Activated CD4-positive, alpha-beta T cell treated with anti-CD3 and anti-CD28 coated beads for 1 hour (primary cell): Measurements from ENCODE around the gene GSTCD.
"Not testable (repeated sequence)": the region's sequence is repeated elsewhere in the genome, so short reads cannot be mapped to it uniquely, and the experiment has no call there.

ENCODE experiments used
- DNase-seq: peaks from one replicate; pipeline ENCODE4 v3.0.0-alpha.2; 2020

Gene GSTCD, protein sequence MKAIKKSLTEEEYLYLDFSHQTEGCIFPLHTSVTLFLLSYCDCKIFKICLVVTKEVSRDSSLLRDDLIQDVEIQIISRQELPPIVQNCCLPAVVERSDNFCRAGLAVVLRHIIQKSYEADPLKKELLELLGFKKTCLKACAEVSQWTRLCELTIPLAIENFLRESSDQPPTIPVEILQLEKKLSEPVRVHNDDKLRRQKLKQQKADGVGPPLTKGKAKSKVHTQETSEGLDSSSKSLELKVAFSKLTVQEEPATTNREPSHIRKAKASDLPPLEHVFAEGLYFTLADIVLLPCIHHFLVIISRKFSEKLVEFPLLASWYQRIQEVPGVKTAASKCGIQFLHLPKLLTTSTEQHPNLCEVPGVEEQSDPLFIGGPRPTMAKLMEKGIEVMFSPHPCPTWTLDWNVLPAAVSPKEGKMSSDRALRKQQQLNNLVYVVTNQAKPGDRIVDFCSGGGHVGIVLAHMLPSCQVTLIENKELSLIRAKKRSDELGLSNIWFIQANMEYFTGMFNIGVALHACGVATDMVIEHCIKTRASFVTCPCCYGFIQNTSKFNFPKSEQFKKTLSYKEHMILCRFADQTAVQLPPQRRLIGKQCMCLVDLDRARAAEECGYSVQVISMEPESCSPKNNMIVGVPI

DNA sequence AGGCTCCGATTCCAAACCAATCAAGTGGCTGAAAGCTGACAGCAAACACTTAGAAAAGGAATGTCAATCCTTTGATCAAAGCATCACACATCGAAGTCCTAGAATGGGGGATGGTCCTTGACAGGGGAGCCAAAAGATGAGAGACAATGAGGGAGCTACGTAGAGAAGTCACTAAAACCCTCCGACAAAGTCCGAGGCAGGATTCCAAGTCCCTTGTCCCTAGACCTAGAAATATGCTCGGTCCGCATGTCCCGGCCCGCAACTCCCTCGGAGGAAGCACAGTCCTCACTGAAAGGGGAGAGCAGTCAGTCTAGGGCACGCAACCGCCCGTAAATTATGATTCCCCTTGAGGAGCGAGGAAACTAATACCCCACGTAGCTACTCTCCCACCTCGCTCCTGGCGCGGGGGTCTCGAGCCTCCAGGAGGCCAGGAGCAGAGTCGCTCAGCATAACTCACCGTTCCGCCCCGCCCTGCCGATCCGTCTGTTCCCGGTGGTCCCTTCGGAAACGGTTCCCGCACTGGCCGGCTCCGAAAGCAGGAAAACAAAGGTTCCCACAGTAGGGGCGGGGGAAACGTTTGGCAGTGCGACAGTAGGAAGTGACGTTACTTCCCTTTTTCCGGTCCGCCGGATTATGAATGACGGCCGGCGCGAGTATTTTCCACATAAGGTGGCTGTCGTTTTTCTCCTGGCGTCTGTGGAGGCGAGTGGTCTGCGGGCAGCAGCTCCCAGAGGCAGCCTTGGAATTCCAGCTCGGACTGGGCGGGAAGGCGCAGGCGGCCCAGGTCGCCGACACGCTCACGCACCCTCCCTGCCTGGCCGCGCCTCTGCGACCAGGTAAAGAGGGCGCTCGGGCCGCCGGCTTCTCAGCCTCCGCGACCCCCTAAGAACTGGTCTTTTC is at the start of gene GSTCD, which contains the start of gene INTS12:
GSTCD (plus strand) TSS at position 604 of the 900 bp plus-strand sequence. CDS start 8,830 bp downstream, outside the sequence.
INTS12 (minus strand) TSS at position 509 of the 900 bp plus-strand sequence. CDS start 8,684 bp downstream, outside the sequence.
- DNase-seq: peak; percentile 79

DNA sequence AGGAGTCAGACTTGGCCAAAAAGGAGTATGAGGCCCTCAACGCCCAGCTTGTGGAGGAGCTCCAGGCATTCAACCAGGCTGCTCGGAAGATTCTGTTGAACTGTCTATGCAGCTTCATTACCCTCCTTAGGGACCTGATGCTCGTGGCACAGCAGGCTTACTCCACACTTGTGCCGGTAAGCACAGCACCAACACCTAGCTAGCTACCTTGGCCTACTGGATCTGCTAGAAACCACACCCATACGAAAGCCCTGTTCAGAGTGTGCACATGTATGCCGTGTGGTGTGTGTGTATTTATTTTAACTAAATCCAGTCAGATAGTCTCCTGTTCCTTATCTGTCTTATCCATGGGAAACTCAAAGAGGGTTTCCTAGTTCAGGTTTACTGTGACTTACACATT is 49.4 kb upstream of the GSTCD start:
- no peak for DNase-seq

DNA sequence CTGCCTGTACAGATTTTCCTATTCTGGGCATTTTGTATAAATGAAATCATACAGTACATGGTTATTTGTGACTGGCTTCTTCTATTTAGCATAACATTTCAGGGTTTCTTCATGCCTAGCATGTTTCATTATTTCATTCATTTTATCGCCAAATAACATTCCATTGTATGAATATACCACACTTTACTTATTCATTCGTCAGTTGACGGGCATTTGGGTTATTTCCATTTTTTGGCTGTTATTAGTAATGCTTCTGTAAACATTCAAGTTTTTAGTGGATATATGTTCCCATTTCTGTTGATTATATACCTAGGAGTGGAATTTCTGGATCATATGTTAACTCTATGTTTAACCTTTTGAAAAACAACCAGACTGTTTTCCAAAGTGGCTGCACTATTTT is 47.6 kb upstream of the GSTCD start:
- DNase-seq: no peak

DNA sequence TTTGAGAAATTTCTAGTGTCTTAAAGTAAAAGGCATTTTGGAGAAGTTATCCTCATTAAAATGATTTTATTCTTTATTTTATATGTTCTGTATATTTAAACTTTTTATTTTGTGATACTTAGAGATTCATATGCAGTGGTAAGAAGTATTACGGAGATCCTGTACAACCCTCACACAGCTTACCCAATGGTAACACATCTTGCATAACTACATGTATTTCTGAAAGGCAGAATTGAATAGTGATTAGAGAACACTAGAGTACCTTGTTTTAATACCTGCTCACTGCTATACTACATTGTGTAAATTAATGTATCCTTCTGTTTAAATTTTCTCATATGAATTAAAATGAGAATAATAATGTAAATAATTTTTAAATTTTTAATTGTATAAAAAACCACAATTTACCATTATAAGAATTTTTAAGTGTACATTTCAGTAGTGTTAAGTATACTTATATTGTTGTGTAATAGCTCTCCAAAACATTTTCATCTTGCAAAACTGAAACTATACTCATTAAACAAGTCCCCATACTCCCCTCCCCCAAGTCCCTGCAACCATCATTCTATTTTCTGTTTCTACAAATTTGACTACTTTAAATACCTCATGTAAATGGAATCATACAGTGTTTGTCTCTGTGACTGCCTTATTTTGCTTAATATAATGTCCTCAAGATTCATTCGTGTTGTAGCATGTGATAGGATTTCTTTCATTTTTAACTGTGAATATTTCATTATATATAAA is 45.5 kb upstream of the GSTCD start:
- no peak for DNase-seq

DNA sequence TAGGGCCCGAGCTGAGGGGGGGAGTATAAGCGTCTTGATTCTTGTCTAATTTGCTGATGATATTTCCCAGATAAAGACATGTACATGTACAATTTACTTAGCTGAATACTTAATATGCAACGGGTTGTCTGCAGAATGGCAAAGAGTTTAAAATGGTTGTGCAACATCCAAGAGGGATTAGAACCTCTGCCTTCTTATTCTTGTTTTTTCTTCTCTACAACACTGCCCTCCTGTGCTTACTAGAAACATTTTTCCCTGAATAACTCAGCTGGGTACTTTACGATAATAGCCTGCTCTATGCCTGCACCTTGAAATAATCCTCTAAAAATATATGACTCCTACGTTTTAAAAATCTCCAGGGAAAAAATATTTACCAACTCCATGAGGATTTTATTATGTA is 41.9 kb upstream of the GSTCD start:
- DNase-seq: no peak

DNA sequence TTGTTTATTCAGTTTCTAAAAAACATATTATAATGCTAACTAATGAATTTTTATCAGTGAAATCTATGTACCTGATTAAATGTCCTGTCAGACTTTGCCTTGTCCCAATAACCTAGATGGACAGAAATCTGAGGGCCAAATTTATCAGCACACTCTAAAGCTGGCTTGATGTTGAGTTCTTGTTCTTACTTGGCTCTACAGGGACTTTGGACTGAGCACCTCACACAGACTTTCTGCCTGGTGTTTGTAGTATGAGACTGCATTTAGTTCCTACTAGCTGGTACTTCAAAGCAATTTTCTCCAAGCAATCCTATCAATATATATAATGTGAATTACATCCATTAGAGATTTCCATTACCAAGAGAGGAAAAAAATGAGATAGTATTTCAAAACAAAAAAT is 37.9 kb upstream of the GSTCD start:
- no peak for DNase-seq

DNA sequence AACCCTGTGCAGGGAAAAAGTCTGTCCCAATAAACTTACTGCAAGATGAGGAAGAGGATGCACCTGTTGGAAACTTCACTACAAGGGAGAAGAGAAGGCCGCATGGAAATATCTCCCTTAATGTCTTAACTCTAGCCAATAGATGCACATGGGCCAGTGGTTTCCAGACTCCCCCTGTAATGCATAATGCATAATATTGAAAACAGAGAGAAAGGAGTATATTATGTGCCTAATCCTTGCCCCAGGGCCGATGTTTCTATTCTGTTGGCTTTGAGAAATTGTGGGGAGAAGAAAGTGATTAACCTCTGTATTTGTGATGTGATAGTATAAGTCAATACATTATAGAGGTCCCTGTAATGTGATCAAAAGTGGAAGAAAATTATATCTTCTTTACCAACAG is 37.3 kb upstream of the GSTCD start:
- DNase-seq: no peak

DNA sequence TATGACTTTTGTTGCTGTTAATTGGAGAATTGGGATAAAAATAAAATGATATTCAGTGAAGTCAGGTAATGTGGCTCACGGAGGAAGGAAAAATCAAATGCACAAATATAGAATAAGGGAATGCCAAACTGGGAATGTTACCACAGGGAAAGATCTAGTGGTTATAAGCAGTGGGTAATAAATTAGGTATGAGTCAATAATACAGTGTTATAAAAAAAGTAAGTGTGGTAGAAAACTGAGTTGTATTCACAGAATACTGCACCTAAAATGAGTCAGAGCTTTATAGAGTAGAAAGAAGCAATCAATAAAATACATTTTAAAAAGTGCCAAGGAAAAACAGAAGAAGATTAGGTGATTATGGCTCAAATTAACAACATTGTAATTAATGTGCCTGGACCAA is 34.6 kb upstream of the GSTCD start:
- DNase-seq: no peak

DNA sequence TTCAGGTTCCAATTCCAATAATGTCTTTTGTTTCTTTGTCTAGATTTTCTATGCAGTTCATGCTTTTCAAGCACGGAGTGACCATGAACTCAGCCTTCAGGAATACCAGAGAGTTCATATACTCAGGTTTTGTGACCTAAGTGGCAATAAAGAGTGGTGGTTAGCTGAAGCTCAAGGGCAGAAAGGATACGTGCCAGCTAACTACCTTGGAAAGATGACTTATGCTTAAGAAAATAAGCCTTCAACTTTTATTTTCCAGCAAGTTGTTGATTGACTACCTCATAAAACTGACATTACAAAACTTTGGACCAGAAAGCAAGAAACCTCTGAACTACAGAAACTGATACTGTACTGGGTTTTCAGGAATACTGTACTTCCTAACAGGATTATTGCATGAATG is 30.9 kb upstream of the GSTCD start:
- no peak for DNase-seq

DNA sequence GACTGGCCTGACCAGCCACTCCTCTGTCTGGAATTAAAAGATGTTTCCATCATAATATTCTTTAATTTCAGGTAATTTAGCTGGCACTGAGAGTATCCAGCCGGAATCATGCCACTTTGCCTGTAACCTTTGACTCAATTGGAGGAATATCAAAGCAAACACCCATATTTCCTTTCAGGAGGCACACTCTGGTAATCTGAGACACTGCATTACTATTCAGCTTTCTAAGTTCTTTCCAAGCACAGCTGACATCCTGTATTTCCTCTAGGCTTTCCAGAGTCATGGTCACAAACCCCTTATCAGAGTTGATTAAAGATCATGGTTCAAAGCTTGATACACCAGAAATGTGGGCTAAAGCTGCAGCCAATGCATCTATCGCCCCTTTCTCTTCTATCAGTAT is 29.4 kb upstream of the GSTCD start:
- DNase-seq: no peak

DNA sequence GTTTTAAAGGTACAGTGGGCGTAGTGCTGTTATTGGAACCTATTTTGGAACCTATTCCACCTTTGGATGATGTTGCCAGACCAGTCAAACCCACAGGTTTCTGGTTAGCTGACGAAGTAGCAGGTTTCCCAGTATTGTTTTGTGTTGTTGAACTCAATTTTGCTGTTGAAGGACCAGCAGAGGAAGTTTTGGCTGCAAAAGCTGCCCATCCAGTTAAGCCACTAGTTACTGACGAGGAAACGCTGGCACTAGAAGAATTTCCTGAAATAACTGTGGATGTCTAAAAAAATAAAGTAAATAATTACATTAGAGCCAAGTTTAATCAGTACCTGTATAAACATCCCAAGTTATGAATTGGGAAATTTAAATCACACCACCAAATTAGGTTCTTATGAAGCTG is 25.5 kb upstream of the GSTCD start:
- DNase-seq: no peak

DNA sequence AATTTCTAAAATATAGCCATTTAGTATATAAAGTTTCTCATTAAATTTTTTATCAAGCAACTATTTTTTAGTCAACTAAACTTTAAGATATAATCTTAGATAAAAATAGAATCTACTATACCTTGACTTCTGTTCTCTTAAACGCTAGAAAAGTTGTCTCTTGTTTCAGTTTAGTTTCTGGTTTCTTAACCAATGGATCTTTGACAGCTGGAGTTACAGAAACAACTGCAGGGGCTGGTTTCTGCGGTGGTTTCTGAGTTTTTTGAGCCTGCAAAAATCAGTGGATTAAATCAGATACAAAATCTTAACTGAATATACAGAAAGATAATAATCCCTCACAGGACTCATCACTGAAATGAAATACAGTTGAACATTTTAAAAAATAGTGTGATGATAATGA is 22.0 kb upstream of the GSTCD start:
- DNase-seq: no peak

DNA sequence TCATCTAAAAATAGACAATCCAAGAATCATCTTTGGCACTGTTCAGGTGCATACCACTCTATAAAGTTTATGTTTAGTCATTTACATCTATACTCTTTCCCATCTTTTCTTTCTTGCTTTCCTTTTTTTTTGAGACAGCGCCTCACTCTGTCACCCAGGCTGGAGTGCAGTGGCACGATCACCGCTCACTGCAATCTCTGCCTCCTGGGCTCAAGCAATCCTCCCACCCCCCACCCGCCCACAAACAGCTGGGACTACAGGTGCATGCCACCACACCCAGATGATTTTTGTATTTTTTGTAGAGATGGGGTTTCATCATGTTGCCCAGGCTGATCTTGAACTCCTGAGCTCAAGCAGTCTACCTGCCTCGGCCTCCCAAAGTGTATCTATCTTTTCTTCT is 13.8 kb upstream of the GSTCD start:
- DNase-seq: not testable (repeated sequence)

DNA sequence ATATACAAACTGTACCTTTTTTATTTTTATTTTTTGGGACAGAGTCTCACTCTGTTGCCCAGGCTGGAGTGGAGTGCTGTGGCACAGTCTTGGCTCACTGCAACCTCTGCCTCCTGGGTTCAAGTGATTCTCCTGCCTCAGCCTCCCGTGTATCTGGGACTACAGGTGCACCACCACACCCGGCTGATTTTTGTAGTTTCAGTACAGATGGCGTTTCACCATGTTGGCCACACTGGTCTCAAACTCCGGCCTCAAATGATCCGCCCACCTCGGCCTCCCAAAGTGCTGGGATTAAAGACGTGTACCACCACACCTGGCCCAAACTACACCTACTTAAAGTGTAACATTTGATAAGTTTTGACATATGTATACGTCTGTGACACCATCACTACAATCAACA is 12.8 kb upstream of the GSTCD start:
- not testable (repeated sequence) for DNase-seq

DNA sequence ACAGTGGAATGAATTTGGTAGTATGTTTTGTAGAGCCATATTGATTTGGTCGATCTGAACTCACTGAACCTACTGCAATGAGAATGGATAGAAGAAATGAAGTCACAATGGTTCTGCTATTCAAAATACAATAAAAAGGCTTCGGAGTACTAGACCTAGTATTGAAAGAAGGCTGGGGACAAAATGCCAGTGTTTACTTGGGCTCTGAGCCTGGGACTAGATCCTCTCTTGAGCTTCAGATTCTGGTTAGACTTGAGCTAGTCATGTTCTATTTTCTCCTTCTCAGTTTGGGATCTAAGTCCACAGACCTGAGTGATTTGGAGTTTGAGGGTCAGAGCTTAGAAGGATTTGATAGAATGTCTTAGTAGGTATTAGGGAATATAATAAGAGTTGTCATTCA is 10.0 kb upstream of the GSTCD start:
- no peak for DNase-seq

DNA sequence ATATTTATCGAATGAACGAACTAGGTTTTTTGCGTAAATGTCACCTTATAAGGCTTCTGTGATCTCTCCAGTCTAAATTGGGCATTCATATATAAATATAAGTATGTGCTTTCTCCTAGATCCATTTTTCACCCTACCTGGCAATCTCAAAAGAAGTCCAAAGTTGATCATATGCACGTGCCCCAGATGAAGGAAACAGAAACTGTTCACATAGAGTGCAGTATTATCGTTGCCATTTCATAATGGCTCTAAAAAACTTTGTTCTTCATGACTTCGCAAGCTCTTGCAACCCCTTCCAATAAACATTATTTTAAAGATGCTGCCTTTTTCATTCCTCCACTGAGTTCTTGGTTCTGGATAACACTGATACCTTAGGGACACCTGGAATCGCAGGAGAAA is 803 bp upstream of the GSTCD start:
- no peak for DNase-seq

DNA sequence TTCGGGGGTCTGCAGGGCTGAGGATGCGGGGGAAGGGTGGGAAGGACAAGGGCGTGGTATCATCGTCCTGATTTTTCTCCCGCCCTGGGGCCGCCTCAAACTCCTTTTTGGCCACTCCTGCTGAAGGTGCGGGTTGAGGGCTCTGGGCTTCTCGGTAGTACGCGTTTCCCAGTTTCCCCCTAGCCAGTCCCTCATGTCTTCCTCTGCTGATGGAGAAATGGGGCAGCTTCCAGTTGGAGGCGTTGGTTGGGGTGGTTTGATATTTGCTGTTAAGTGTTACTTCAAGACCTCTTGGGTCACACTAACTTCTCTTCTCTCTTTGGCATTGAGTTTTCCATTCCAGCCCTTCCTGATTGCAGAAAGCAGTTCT is 482 bp downstream of the GSTCD start:
- no peak for DNase-seq

DNA sequence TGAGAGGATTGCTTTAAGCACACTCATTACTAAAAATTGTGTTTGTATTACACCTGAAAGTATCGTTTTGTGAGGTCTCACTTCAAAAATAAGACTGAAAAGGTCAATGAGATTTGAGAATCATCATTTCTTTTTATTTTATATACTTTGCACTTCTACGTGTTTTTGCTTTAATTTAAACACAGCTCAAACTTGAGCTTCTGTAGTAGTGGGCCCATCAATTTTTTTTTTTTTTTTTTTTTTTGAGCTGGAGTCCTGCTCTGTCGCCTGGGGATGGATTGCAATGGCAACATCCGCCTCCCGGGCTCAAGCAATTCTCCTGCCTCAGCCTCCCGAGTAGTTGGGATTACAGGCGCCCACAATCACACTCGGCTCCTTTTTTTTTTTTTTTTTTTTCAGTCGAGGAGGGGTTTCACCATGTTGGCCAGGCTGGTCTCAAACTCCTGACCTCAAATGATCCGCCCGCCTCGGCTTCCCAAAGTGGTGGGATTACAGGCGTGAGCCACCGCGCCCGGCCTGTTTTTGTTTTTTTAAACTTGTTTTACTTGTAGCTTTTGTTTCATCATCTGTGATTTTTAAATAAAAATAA is 1.5 kb downstream of the GSTCD start:
- DNase-seq: no peak

DNA sequence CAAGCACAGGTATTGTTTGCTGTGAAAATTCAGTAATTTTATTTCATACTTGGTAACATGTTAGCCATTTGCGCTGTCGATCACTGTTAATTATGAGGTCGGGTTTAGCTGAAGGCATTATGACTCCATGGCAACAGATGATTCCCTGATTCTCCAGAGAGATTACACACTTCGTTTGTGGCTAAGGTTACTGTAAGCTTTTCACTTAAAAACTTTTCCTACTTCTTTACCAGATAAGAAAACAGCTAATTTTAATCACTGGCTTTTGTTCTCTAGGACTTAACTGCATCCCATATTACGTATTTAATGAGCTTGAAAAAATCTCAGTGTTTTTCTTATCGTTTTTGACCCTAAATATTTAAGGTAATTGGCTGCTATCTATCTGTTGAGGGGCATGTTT is 2.1 kb downstream of the GSTCD start:
- no peak for DNase-seq

DNA sequence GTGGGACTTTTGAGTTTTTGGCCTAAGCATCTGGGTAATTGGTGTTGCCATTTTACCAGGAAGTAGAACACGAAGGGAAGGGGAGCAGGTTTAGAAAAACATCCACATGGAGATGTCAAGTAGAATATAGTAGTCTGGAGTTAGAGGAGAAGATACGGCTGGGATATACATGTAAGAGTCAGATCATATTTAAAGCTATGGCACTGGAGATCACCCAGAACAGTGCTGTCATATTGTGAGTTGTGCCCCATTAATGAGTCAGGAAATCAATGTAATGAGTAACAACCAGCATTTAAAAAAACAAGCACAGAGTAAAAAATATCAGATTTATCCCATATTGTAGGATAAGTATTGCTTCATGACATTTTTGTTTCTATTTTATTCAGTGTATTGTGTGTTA is 4.2 kb downstream of the GSTCD start:
- no peak for DNase-seq

DNA sequence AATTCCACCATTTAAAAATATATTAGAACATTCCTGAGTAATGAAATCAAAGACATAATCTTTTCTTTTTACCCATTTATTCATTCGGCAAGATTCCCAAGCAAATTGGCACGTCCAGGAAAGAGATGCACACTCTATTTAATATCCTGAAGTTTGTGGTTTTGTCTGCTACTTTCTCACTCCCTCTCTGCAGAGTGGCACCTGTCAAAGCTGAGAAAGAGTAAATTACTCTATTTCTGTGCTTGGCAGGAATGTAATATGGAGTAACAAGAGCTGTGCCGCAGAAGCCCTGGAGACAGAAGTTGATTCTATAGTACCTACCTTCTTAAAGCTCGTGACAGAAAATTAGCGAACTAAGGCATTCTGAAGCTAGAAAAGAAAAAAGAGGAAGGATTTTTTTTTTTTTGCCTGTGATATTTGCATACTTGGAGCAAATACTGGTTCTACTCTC is 5.5 kb downstream of the GSTCD start:
- DNase-seq: no peak

DNA sequence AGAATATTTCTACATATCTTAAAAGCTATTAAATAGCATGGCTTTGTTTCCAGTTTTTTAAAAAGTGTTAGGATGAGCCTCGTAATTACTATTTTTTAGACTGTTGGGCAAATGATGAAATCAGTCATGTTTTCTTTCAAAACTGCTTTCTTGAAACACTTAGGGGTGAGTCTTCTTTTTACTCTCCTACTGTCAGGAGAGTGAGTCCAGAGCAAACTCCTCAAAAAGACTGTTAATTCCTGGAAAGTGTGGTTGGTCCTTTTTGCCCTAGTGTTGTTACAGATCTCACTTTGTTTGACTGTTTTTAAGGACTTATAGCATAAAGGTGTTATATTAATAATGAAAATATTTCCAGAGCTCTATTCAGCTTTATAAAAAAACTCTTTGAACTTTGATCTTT is 6.3 kb downstream of the GSTCD start:
- no peak for DNase-seq
